Skeletal muscle satellite cell (primary cell): ENCODE results near the gene SLC12A3.

ENCODE experiments used
- H3K27me3 ChIP-seq: 2 replicates; pipeline ENCODE4 v1.7.0; 2013; ENCODE audit warnings: low read length; ENCODE audit not compliant: control insufficient read depth, insufficient read depth
- H3K36me3 ChIP-seq: 2 replicates; pipeline ENCODE4 v1.7.0; 2013; ENCODE audit warnings: mild to moderate bottlenecking, control low read depth, low read length; ENCODE audit not compliant: insufficient read depth
- H3K4me1 ChIP-seq: 2 replicates; pipeline ENCODE4 v1.7.0; 2013; ENCODE audit warnings: low read length; ENCODE audit not compliant: control insufficient read depth, insufficient read depth
- H3K4me2 ChIP-seq: 2 replicates; pipeline ENCODE4 v1.7.0; 2013; ENCODE audit warnings: mild to moderate bottlenecking, low read length
- H3K4me3 ChIP-seq: 2 replicates; pipeline ENCODE4 v1.7.0; 2013; ENCODE audit warnings: low read length
- H3K9ac ChIP-seq: 2 replicates; pipeline ENCODE4 v1.7.0; 2013; ENCODE audit warnings: mild to moderate bottlenecking, low read depth, low read length, moderate library complexity
- H3K9me3 ChIP-seq: replicated peaks from 2 replicates; pipeline ENCODE4 v1.7.0; 2013; ENCODE audit warnings: mild to moderate bottlenecking, control low read depth, low read length
- small RNA-seq: library from RNA; depleted of rRNA; stranded (forward); fragments of <200 nt; gene quantifications from one replicate; pipeline ENCODE3, GENCODE V24; 2012

The SLC12A3 gene

DNA sequence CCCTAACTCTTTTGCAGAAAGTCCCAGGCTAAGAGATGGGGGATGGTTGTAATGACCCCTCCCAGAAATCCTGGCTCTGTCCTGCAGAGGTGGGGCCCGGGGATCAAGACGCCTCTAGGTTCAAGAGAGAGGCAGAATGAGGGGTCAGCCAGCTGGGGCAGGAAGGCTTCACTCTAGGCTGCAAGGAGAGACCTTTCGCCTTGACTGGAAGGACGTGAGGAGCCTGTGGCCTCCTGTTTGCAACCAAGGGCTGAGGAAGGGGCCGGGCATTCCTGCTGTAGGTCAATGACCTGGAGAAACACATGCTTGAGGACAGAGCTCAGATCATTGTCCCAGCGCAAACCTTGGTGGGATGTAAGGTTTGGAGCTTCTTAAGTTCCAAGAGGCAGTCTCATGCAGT lies 88.0 kb downstream of the SLC12A3 start:
- Histone ChIP-seq H3K9me3 (no peaks in the 10 kb centered on the region), H3K9ac (no peak overlapping the region), H3K4me2 (no peak overlapping the region)

DNA sequence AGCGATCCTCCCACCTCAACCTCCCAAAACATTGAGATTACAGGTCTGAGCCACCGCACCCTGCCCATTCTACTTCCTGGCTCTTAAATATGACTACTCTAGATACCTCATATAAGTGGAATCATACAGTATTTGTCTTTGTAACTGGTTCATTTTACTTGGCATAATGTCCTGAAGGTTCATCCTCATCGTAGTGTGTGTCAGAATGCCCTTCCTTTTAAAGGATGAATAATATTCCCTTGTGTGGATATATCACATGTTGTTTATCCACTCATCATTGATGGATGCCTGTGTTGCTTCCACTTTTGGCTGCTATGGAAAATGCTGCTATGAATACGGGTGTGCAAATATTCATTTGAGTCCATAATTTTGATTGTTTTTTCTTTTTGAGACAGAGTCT lies 91.1 kb downstream of the SLC12A3 start:
- peaks cover 3% of the 10 kb centered on the region for H3K4me1 ChIP-seq
- H3K9me3 ChIP-seq = no peaks in the 10 kb centered on the region
- H3K36me3 ChIP-seq = no peaks in the 10 kb centered on the region
- H3K4me3 ChIP-seq = no peak overlapping the region
- no peaks in the 10 kb centered on the region for H3K27me3 ChIP-seq
- H3K4me2 ChIP-seq = no peak overlapping the region
- no peak overlapping the region for H3K9ac ChIP-seq

More for the DNA sequence above, 88.0 kb downstream of the SLC12A3 start:
- Histone ChIP-seq H3K4me3 (no peak overlapping the region), H3K4me1 (no peaks in the 10 kb centered on the region), H3K36me3 (no peaks in the 10 kb centered on the region), H3K27me3 (no peaks in the 10 kb centered on the region)

DNA sequence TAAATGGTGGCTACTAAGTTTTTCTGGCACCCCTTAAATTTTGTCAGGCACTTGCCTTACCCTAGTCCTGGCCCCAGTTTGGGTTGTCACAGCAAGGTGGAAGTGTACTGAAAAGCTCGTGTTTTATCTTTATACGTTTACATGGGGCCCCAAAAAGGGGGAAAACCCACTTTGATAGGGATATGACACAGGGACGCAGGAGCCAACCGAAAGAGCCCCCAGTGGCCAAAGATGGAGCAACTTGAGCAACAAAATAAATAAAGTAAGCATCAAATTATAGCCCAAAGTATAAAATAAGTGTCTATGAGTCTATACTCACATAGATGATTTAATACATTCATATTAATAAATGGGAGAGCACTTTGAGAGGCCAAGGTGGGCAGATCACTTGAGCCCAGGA lies 91.7 kb downstream of the SLC12A3 start:
- Histone ChIP-seq H3K4me1 (peaks cover 10% of the 10 kb centered on the region), H3K9ac (no peak overlapping the region), H3K9me3 (no peaks in the 10 kb centered on the region), H3K36me3 (no peaks in the 10 kb centered on the region), H3K4me2 (no peak overlapping the region), H3K4me3 (no peak overlapping the region), H3K27me3 (no peaks in the 10 kb centered on the region)

DNA sequence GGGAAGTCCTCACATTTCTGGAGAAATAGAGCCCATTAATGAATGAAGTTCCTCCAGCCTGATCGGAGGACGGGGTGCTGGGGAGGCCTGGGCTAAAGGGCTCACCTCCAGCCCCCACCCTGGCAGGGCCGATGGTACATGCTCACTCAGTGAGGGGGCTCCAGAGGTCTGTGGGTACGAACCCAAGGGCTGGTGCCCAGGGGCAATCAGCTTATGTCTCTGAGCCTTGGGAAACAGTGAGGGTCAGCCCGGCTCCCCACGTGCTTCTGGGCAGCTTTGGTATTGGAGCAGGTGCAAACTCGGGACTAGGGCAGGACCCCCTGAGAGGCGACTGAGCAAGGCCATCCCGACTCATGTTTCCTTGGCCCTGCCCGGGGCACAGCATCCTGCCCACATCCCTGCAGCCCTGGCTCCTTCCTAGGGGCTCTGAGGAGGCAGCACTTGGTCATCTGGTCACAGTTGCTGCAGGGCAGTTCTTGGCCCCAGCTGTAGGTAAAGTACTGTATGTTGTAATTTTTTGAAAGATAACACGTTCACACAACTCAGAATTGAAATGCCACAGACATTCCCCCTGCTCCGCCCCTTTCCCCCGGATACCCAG lies 95.8 kb downstream of the SLC12A3 start:
- H3K4me3 ChIP-seq = no peak overlapping the region
- no peaks in the 10 kb centered on the region for H3K36me3 ChIP-seq
- no peak overlapping the region for H3K4me2 ChIP-seq
- H3K9me3 ChIP-seq = peaks cover 5% of the 10 kb centered on the region
- no peak overlapping the region for H3K9ac ChIP-seq
- H3K27me3 ChIP-seq = no peaks in the 10 kb centered on the region
- peaks cover 26% of the 10 kb centered on the region for H3K4me1 ChIP-seq

DNA sequence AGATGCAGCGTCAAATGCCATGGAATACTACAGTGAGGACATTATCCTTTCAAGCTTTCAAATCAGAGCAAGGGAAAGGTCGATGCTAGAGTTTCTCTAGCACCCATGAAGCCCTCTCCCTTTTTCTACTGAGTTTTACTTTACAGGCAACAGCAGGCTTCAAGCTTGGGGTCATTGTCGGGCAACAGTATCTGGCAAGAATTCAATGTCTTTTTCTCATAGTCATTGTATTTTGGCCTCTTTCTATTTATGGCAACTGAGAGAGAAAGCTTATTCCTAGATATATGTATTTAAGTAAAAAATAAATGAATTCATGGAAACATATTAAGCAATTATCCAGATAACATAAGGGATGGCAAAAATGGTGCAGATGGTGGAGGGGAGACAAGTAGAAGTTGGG lies 96.4 kb downstream of the SLC12A3 start:
- no peak overlapping the region for H3K9ac ChIP-seq
- peaks cover 5% of the 10 kb centered on the region for H3K9me3 ChIP-seq
- no peak overlapping the region for H3K4me3 ChIP-seq
- no peak overlapping the region for H3K4me2 ChIP-seq
- no peaks in the 10 kb centered on the region for H3K27me3 ChIP-seq
- H3K36me3 ChIP-seq = no peaks in the 10 kb centered on the region
- peaks cover 32% of the 10 kb centered on the region for H3K4me1 ChIP-seq

DNA sequence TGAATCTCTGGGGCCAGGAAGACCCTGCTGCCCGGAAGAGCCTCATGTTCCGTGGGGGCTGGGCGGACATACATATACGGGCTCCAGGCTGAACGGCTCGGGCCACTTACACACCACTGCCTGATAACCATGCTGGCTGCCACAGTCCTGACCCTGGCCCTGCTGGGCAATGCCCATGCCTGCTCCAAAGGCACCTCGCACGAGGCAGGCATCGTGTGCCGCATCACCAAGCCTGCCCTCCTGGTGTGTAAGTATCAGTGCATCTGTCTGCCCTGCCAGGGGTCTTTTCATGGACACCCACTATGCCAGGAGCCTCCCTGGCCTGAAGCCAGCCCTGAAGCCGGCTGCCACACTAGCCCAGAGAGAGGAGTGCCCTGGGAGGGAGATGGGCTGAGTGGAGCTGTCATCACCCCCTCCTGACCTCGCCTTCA lies 96.9 kb downstream of the SLC12A3 start, which contains the start of gene CETP:
CETP (plus strand) TSS at position 100 of the 431 bp plus-strand sequence; CDS start at position 130, 30 bp downstream.
- Histone ChIP-seq H3K27me3 (no peaks in the 10 kb centered on the region), H3K4me1 (peaks cover 33% of the 10 kb centered on the region), H3K9me3 (peaks cover 5% of the 10 kb centered on the region), H3K9ac (no peak within 1 kb of the TSS), H3K4me3 (no peak within 1 kb of the TSS), H3K36me3 (no peaks in the 10 kb centered on the region), H3K4me2 (no peak within 1 kb of the TSS)

DNA sequence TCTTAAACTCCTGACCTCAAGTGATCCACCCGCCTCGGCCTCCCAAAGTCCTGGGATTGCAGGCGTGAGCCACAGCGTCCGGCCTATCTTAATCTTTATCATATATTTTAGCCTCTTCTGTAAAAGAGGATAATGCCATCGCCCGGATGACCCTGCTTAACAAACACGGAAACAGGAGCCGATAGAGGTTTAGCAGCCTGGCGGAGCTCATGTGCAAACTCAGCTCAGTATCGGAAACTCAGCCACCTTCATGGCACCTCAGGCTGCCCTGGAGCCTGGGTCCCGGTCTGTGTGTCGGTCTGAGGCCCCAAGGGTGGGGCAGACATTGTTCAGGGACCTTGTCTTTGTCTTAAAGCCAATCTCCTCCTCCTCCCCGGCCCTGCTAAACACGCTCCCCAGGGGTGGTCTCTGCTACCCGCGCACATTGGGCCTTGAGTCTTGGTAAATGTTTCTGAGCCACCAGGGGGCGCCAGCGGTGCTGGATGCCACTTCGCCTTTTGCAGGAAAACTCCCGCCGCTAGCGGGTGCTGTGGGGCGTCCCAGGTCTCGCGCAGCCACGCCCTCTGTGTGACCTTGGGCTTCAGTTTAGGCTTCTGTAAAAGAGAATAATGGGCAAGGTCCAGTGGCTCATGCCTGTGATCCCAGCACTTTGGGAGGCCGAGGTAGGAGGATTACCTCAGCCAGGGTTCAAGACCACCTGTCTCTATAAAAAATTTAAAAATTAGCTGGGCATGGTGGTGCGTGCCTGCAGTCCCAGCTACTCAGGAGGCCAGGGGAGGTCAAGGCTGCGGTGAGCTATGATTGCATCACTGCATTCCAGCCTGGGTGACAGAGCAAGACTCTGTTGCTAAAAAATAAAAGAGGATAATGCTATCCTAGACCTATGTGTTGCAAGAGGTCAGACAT lies 99.5 kb downstream of the SLC12A3 start:
- peaks cover 33% of the 10 kb centered on the region for H3K4me1 ChIP-seq
- no peak overlapping the region for H3K9ac ChIP-seq
- H3K9me3 ChIP-seq = peaks cover 5% of the 10 kb centered on the region
- no peaks in the 10 kb centered on the region for H3K27me3 ChIP-seq
- no peak overlapping the region for H3K4me2 ChIP-seq
- no peaks in the 10 kb centered on the region for H3K36me3 ChIP-seq
- no peak overlapping the region for H3K4me3 ChIP-seq

Small RNAs within 50 kb of the gene (small RNA-seq; reads per million reads assigned to genes)
- gene MIR138-2 = 92.3 reads per million, percentile 97 among the genes with 10 or more reads in this experiment
